Measurements from ENCODE around the gene BCAR3. TPM values are rescaled to one million over a fixed set of nuclear protein-coding genes. Genes with fewer than 3 reads are reported as not detected.

The BCAR3 gene
- 10 to 100 TPM; 31.3 to 41.3 TPM for total RNA-seq

DNA sequence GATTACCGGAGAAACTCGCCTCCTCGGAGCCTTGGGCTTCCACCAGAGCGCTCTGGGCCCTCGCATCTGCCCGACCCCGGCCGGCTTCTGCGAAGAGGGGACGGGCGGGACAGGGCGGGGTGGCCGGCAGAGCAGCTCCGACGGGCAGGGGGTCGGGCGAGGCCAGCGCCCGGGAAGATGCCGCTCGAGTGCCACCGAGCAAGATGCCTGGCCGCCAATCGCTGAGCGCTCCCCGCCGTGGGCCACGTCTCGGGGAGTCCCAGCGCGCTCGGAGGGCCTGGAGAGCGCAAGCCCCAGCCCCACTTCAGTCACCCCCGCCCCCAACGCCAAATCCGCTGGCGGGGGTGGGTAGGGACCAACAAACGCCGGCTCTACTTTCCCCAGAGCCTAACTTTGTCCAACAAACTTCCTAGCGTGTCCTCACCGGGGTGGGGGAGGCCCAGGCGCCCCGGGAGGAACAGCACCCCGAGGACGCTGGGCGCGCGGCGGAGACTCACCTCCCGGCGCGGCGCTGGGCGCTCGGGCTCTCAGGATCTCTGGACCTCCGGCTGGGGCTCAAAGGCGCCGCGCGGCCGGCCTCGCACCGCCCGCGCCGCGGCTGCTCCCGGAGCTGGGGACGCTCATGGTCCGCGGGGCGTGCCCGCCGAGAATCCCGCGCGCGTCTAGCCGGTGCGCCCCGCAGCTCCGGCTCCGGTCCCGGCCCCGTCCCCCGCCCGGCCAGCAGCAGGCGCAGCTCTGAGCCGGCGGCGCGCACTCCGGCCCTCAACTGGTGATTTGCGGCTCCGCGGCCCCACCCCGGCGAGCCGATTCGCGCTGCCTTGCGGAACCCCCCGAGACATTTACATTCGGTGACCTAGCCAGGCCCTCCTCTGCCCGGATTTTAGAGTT, at the start of gene BCAR3:
Gene BCAR3 (minus strand): TSS at position 737 of the 888 bp plus-strand sequence. CDS start 6,907 bp downstream, outside the sequence.

Other genes starting within 250 kb of the BCAR3 start
- gene FNBP1L, start 233.7 kb downstream of the BCAR3 start, total RNA-seq = 10 to 100 TPM; 14.5 to 23.3 TPM
- gene DNTTIP2, start 197.4 kb upstream of the BCAR3 start, total RNA-seq = 10 to 100 TPM; 19.6 to 25.6 TPM
- gene GCLM, start 227.6 kb upstream of the BCAR3 start, total RNA-seq = 10 to 100 TPM; 11.0 to 23.6 TPM

Data from melanocyte of skin (primary cell).